KMS-11 (cell line): Measurements from ENCODE around the gene NIN.

Experiments used
- H2AFZ ChIP-seq: fragments of 200-600 bp; sonication (generic); 2 replicates; pipeline ENCODE4 v1.6.1; 2016; ENCODE audit warnings: antibody characterized with exemption, mixed run types, low read depth
- H3K27ac ChIP-seq: fragments of 200-600 bp; sonication (generic); 2 replicates; pipeline ENCODE4 v1.6.1; 2016; ENCODE audit warnings: mild to moderate bottlenecking, mixed run types
- H3K27me3 ChIP-seq: fragments of 200-600 bp; sonication (generic); 2 replicates; pipeline ENCODE4 v1.6.1; 2017; ENCODE audit warnings: mild to moderate bottlenecking, low read depth, mixed run types, moderate library complexity; ENCODE audit not compliant: insufficient read depth
- H3K36me3 ChIP-seq: fragments of 200-600 bp; sonication (generic); 2 replicates; pipeline ENCODE4 v1.6.1; 2017; ENCODE audit warnings: mild to moderate bottlenecking, mixed run types; ENCODE audit not compliant: insufficient read depth
- H3K4me1 ChIP-seq: fragments of 200-600 bp; sonication (generic); 2 replicates; pipeline ENCODE4 v1.6.1; 2016; ENCODE audit warnings: mild to moderate bottlenecking, low read depth, mixed run types; ENCODE audit not compliant: poor library complexity, severe bottlenecking
- H3K4me2 ChIP-seq: fragments of 200-600 bp; sonication (generic); 2 replicates; pipeline ENCODE4 v1.7.0; 2016; ENCODE audit warnings: mild to moderate bottlenecking, mixed run types
- H3K4me3 ChIP-seq: fragments of 200-600 bp; sonication (generic); IDR thresholded peaks from 2 replicates; pipeline ENCODE4 v1.6.1; 2017; ENCODE audit warnings: low read depth, low read length, mixed read lengths; ENCODE audit not compliant: insufficient read depth
- H3K79me2 ChIP-seq: fragments of 200-600 bp; sonication (generic); 2 replicates; pipeline ENCODE4 v1.6.1; 2016; ENCODE audit warnings: low read depth, mixed run types; ENCODE audit not compliant: insufficient read depth
- H3K9ac ChIP-seq: fragments of 200-600 bp; sonication (generic); 2 replicates; pipeline ENCODE4 v1.6.1; 2016; ENCODE audit warnings: mild to moderate bottlenecking, mixed run types
- H4K20me1 ChIP-seq: fragments of 200-600 bp; sonication (generic); 2 replicates; pipeline ENCODE4 v1.6.1; 2016; ENCODE audit warnings: mild to moderate bottlenecking, mixed run types; ENCODE audit not compliant: insufficient read depth
- TF ChIP-seq, protein P1 (sequence below): fragments of 200-600 bp; sonication (generic); conservative IDR thresholded peaks from 2 replicates; pipeline ENCODE4 v1.6.1; 2017; ENCODE audit warnings: low read depth, mild to moderate bottlenecking, antibody characterized with exemption, low read length, moderate library complexity, mixed read lengths

Gene NIN

DNA sequence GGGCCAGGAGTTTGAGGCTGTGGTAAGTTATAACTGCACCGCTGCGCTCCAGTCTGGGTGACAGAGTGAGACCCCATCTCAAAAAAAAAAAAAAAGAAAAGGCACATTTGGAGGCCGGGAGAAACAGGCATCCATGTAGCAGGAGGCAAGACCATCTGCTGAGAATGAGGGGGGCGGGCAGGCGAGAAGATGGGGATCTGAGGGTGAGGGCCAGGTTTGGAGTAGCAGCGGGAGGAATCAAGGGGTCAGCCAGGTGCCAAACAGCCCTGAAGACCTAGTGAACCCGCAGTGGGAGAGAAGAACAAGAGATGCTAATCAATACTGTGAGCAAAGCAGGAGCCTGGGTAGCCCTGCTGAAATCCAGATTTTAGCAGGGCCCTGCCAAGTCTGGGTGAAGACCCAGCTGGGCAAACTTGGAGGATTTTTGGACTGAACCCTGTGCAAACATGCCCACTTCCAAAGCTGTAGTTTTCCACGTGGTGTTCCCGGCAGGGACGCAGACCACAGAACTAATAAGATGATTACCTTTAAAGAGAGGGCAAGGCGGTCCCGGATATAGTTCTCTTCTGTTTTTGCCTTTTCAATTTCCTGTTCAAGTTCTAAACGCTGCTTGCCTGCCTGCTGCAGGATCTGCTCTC, 61.0 kb downstream of the NIN start:
- H3K27ac ChIP-seq, result no peak overlapping the region
- TF ChIP-seq, protein P1, sequence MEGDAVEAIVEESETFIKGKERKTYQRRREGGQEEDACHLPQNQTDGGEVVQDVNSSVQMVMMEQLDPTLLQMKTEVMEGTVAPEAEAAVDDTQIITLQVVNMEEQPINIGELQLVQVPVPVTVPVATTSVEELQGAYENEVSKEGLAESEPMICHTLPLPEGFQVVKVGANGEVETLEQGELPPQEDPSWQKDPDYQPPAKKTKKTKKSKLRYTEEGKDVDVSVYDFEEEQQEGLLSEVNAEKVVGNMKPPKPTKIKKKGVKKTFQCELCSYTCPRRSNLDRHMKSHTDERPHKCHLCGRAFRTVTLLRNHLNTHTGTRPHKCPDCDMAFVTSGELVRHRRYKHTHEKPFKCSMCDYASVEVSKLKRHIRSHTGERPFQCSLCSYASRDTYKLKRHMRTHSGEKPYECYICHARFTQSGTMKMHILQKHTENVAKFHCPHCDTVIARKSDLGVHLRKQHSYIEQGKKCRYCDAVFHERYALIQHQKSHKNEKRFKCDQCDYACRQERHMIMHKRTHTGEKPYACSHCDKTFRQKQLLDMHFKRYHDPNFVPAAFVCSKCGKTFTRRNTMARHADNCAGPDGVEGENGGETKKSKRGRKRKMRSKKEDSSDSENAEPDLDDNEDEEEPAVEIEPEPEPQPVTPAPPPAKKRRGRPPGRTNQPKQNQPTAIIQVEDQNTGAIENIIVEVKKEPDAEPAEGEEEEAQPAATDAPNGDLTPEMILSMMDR, result no peak
- no peak overlapping the region for H3K9ac ChIP-seq
- no peak overlapping the region for H2AFZ ChIP-seq
- no peaks in the 10 kb centered on the region for H4K20me1 ChIP-seq
- H3K4me1 ChIP-seq, result no peaks in the 10 kb centered on the region
- H3K79me2 ChIP-seq, result no peaks in the 10 kb centered on the region
- no peaks in the 10 kb centered on the region for H3K27me3 ChIP-seq
- H3K36me3 ChIP-seq, result no peaks in the 10 kb centered on the region
- no peak overlapping the region for H3K4me3 ChIP-seq
- no peak overlapping the region for H3K4me2 ChIP-seq

DNA sequence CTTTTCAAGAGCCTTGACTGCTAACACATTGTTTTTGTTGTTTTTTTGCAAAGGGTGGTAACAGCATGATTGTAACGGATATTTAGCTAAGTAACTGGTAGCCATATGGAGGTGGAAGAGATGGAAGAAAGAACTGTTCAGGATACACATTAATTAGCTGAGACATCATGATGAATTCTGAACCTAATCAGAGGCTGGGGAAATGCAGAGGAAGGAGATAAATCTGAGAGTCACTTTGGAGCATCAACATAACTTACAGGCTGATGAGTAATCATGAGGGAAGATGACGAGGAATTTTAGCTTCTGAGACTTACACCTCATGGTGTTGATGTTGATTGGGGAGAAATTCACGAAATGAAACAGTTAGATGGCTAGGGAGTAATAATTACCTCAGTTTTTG, 62.3 kb downstream of the NIN start:
- Histone ChIP-seq H3K27ac (no peak overlapping the region), H3K36me3 (no peaks in the 10 kb centered on the region), H3K79me2 (no peaks in the 10 kb centered on the region), H3K27me3 (no peaks in the 10 kb centered on the region), H4K20me1 (no peaks in the 10 kb centered on the region), H2AFZ (no peak overlapping the region), H3K9ac (no peak overlapping the region), H3K4me2 (no peak overlapping the region), H3K4me1 (no peaks in the 10 kb centered on the region), H3K4me3 (no peak overlapping the region)
- TF ChIP-seq, protein P1, result no peak

DNA sequence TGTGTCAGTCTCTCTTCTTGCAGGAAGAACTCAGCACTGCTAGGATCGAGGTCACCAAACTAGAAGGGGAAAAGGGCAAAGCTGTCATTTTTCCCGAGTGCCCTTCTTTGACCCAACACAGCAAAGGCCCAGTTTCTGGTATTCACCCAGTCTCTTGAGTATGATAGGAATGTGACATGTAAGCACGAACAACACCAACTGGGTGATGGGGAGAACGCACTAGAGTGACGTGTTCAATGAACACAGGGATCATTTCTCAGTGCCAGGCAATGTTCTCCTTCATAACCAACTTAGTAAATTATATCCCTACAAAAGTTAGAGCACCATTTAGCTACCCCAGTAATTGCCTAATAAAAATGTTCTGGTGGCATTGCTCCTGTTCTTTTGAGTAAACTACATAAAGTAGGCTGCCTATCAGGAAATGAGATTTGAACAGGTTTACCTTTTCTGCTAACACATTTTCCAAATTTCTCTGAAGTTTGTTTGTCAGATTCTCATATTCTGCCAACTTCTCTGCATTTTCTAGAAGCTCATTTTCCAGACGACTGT, 64.5 kb downstream of the NIN start:
- no peak overlapping the region for H3K4me2 ChIP-seq
- H3K4me3 ChIP-seq, result no peak overlapping the region
- H2AFZ ChIP-seq, result no peak overlapping the region
- TF ChIP-seq, protein P1, result no peak
- no peaks in the 10 kb centered on the region for H3K27me3 ChIP-seq
- no peaks in the 10 kb centered on the region for H3K4me1 ChIP-seq
- H3K27ac ChIP-seq, result no peak overlapping the region
- no peaks in the 10 kb centered on the region for H3K79me2 ChIP-seq
- H3K36me3 ChIP-seq, result no peaks in the 10 kb centered on the region
- no peak overlapping the region for H3K9ac ChIP-seq
- no peaks in the 10 kb centered on the region for H4K20me1 ChIP-seq

DNA sequence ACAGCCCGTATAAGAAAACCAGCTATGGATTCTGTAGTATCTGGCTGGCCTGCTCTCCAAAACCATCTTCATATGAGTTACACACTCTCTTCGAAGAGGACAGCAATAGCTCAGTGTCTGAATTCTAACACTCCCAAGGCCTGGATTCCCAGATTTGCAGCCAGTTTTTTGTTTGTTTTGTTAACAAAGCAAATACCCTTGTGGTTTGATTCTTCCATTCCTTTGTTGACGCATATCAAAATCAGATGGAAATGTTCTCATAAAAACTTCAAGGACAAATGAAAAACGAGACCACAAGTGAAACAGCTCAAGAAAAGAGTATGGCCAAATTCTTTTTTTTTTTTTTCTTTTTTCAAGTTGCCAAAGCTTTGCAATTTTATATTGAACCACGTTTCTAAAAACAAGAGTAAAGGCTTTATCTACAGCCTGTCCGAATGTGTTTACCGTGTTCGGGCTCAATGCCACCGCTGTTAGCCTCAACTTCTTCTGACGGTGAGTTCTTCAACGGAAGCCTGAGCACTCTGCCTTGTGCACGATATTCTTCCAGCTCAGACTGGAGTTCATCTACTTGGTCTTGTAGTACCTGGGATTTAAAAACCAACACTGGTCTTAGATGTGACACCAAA, 67.5 kb downstream of the NIN start:
- no peak overlapping the region for H3K4me3 ChIP-seq
- no peak overlapping the region for H3K9ac ChIP-seq
- no peak overlapping the region for H3K4me2 ChIP-seq
- H3K4me1 ChIP-seq, result no peaks in the 10 kb centered on the region
- H3K27me3 ChIP-seq, result no peaks in the 10 kb centered on the region
- H2AFZ ChIP-seq, result no peak overlapping the region
- H3K79me2 ChIP-seq, result no peaks in the 10 kb centered on the region
- H3K27ac ChIP-seq, result no peak overlapping the region
- TF ChIP-seq, protein P1, result no peak
- H4K20me1 ChIP-seq, result no peaks in the 10 kb centered on the region
- no peaks in the 10 kb centered on the region for H3K36me3 ChIP-seq
